ENCODE results near the gene RBM6.

RBM6 gene

DNA sequence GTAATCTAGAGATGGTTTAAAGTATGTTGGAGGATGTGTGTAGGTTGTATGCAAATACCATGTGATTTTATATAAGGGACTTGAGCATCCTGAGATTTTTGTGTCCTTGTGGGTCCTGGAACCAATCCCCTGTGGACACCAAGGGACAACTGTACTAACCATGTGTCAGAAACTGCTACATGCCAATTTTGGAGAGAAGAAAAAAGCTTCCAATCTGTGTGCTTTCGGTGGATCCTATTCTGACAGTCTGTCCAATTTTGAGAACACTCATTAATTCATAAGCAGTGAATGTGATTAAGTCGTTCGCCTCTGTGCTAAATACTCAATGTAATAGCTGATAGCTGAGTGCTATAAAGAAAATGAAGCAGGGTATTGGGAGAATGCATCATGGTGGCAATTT, 61.6 kb downstream of the RBM6 start:
- H3K14ac ChIP-seq (ENCODE audit: low read length) = no peak overlapping the region
- peaks cover 5 to 6% of the 10 kb centered on the region in 2 experiments for H3K4me1 ChIP-seq (ENCODE audit: control insufficient read depth in 1 of 2, insufficient read depth in 2 of 2, low read length in 2 of 2)
- no peak overlapping the region for H2BK120ac ChIP-seq (ENCODE audit: insufficient read depth, low read length, poor library complexity)
- peaks cover 2 to 7% of the 10 kb centered on the region in 2 experiments for H3K36me3 ChIP-seq (ENCODE audit: control insufficient read depth in 1 of 2, insufficient read depth in 2 of 2, low read length in 2 of 2)
- H2AFZ ChIP-seq (ENCODE audit: insufficient read depth, low read length, poor library complexity) = no peak overlapping the region
- no peak overlapping the region for H3K4me2 ChIP-seq (ENCODE audit: low read length)
- no peak overlapping the region for H3K23ac ChIP-seq (ENCODE audit: low read length)
- no peak overlapping the region for H3K4ac ChIP-seq (ENCODE audit: low read depth, low read length)
- no peak overlapping the region for H3K18ac ChIP-seq (ENCODE audit: low read length)
- H3K79me1 ChIP-seq (ENCODE audit: low read length) = no peaks in the 10 kb centered on the region
- H3K9me3 ChIP-seq (ENCODE audit: insufficient read depth, low read depth, low read length) = no peaks in the 10 kb centered on the region
- no peak overlapping the region for H2BK12ac ChIP-seq (ENCODE audit: low read length)
- no peak overlapping the region for H3K27ac ChIP-seq (ENCODE audit: low read depth, low read length)
- H3K79me2 ChIP-seq (ENCODE audit: control insufficient read depth, insufficient read depth, low read length, poor library complexity) = no peaks in the 10 kb centered on the region
- H2BK5ac ChIP-seq (ENCODE audit: low read depth, low read length, poor library complexity) = no peak overlapping the region
- DNase-seq = no peak
- no peaks in the 10 kb centered on the region for H3K27me3 ChIP-seq (ENCODE audit: insufficient read depth, low read length)
- no peak overlapping the region for H4K8ac ChIP-seq (ENCODE audit: low read depth, low read length)
- no peak overlapping the region for H4K91ac ChIP-seq (ENCODE audit: low read depth, low read length)
- H4K12ac ChIP-seq (ENCODE audit: low read depth, low read length) = no peak overlapping the region
- no peak overlapping the region for H2AK5ac ChIP-seq (ENCODE audit: low read length)
- no peak overlapping the region for H3K4me3 ChIP-seq (ENCODE audit: low read depth, low read length)
- WGBS (ENCODE audit: extremely low coverage, insufficient coverage, insufficient read length) = no CpG with 5 or more reads among the region's 3 CpGs
- no peak overlapping the region for H3K9ac ChIP-seq (ENCODE audit: low read length)

DNA sequence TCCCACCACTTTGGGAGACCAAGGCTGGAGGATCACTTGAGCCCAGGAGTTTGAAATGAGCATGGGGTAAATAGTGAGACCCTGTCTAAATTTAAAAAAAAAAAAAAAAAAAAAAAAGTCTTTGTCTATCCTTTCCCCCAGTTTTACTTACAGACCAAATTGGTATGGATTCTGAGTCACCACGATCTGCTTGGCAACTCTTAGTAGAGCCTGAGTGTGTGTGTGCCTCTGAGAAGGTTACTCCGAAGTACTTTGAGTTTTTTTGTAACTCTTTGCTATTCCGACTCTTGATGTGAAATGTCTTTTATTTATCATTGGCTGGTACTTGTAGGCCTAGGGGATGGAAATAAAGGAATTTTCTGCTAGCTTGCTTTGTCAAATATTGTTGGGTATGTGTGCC, 63.3 kb downstream of the RBM6 start:
- WGBS (ENCODE audit: extremely low coverage, insufficient coverage, insufficient read length) = no CpG with 5 or more reads among the region's 3 CpGs
- Histone ChIP-seq H2AK5ac (ENCODE audit: low read length) (no peak overlapping the region), H3K27ac (ENCODE audit: low read depth, low read length) (no peak overlapping the region), H3K23ac (ENCODE audit: low read length) (no peak overlapping the region), H3K4ac (ENCODE audit: low read depth, low read length) (no peak overlapping the region), H3K27me3 (ENCODE audit: insufficient read depth, low read length) (no peaks in the 10 kb centered on the region), H2BK5ac (ENCODE audit: low read depth, low read length, poor library complexity) (no peak overlapping the region), H4K12ac (ENCODE audit: low read depth, low read length) (no peak overlapping the region), H3K9ac (ENCODE audit: low read length) (no peak overlapping the region), H2BK120ac (ENCODE audit: insufficient read depth, low read length, poor library complexity) (no peak overlapping the region), H3K18ac (ENCODE audit: low read length) (no peak overlapping the region), H2BK12ac (ENCODE audit: low read length) (no peak overlapping the region), H3K4me1 (ENCODE audit: control insufficient read depth in 1 of 2, insufficient read depth in 2 of 2, low read length in 2 of 2) (peaks cover 5% of the 10 kb centered on the region in 2 experiments), H4K8ac (ENCODE audit: low read depth, low read length) (no peak overlapping the region), H3K9me3 (ENCODE audit: insufficient read depth, low read depth, low read length) (no peaks in the 10 kb centered on the region), H3K14ac (ENCODE audit: low read length) (no peak overlapping the region), H2AFZ (ENCODE audit: insufficient read depth, low read length, poor library complexity) (no peak overlapping the region), H4K91ac (ENCODE audit: low read depth, low read length) (no peak overlapping the region), H3K36me3 (ENCODE audit: control insufficient read depth in 1 of 2, insufficient read depth in 2 of 2, low read length in 2 of 2) (peaks cover 5 to 9% of the 10 kb centered on the region in 2 experiments), H3K4me2 (ENCODE audit: low read length) (no peak overlapping the region), H3K79me2 (ENCODE audit: control insufficient read depth, insufficient read depth, low read length, poor library complexity) (no peaks in the 10 kb centered on the region), H3K79me1 (ENCODE audit: low read length) (no peaks in the 10 kb centered on the region), H3K4me3 (ENCODE audit: low read depth, low read length) (no peak overlapping the region)
- DNase-seq = no peak

DNA sequence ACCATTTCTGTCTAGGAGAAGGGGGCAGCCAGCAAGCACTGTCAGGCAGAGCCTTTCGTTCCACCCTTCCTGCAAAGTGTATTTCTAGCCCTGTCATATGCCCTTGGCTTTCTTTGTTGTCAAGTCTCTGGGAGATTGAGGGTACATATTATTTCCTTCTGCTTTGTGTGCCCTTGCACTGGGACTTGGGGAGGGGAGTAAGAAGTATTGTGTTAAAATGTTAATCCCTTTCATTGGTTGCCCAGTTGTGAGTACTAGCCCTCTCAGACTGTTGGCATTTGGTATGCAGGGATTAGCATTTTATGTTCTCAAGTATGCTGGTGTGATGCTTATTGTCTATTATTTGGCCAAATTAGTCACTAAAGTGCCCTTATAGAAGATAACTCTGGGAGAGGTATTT, 63.9 kb downstream of the RBM6 start:
- Histone ChIP-seq H2AK5ac (ENCODE audit: low read length) (no peak overlapping the region), H3K4me3 (ENCODE audit: low read depth, low read length) (no peak overlapping the region), H2BK5ac (ENCODE audit: low read depth, low read length, poor library complexity) (no peak overlapping the region), H4K8ac (ENCODE audit: low read depth, low read length) (no peak overlapping the region), H3K36me3 (ENCODE audit: control insufficient read depth in 1 of 2, insufficient read depth in 2 of 2, low read length in 2 of 2) (peaks cover 7 to 12% of the 10 kb centered on the region in 2 experiments), H3K9ac (ENCODE audit: low read length) (no peak overlapping the region), H2BK120ac (ENCODE audit: insufficient read depth, low read length, poor library complexity) (no peak overlapping the region), H3K4ac (ENCODE audit: low read depth, low read length) (no peak overlapping the region), H3K4me2 (ENCODE audit: low read length) (no peak overlapping the region), H3K4me1 (ENCODE audit: control insufficient read depth in 1 of 2, insufficient read depth in 2 of 2, low read length in 2 of 2) (peaks cover 2 to 3% of the 10 kb centered on the region in 2 experiments), H3K27me3 (ENCODE audit: insufficient read depth, low read length) (no peaks in the 10 kb centered on the region), H3K18ac (ENCODE audit: low read length) (no peak overlapping the region), H4K12ac (ENCODE audit: low read depth, low read length) (no peak overlapping the region), H3K9me3 (ENCODE audit: insufficient read depth, low read depth, low read length) (no peaks in the 10 kb centered on the region), H3K14ac (ENCODE audit: low read length) (no peak overlapping the region), H3K27ac (ENCODE audit: low read depth, low read length) (no peak overlapping the region), H3K79me1 (ENCODE audit: low read length) (no peaks in the 10 kb centered on the region), H4K91ac (ENCODE audit: low read depth, low read length) (no peak overlapping the region), H3K79me2 (ENCODE audit: control insufficient read depth, insufficient read depth, low read length, poor library complexity) (no peaks in the 10 kb centered on the region), H2AFZ (ENCODE audit: insufficient read depth, low read length, poor library complexity) (no peak overlapping the region), H3K23ac (ENCODE audit: low read length) (no peak overlapping the region), H2BK12ac (ENCODE audit: low read length) (no peak overlapping the region)
- no peak for DNase-seq
- no CpG with 5 or more reads among the region's 1 CpG for WGBS (ENCODE audit: extremely low coverage, insufficient coverage, insufficient read length)

DNA sequence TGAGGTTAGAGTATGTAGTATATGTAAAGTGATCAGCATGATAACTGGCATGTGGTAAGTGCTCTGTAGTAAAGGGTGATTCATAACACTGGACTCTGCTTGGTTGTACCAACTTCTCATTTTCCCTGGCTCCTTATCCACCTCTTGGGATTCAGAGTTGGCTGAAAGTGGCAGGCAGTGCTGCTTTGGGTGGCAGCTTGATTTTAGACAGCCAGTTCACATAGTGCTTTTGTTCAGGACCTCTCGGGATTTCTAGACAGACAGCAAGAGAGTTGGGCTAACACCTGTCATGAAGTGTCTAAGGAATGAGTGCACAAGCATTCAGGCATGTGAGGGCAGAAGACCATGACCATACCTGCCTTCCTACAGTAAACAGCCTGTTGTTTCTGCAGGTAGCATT, 69.0 kb downstream of the RBM6 start:
- H3K4me3 ChIP-seq (ENCODE audit: low read depth, low read length) = no peak overlapping the region
- H3K4me1 ChIP-seq (ENCODE audit: control insufficient read depth in 1 of 2, insufficient read depth in 2 of 2, low read length in 2 of 2) = no peaks in the 10 kb centered on the region
- H3K18ac ChIP-seq (ENCODE audit: low read length) = no peak overlapping the region
- peaks cover 5 to 12% of the 10 kb centered on the region in 2 experiments for H3K36me3 ChIP-seq (ENCODE audit: control insufficient read depth in 1 of 2, insufficient read depth in 2 of 2, low read length in 2 of 2)
- no peak overlapping the region for H3K14ac ChIP-seq (ENCODE audit: low read length)
- no peak overlapping the region for H4K12ac ChIP-seq (ENCODE audit: low read depth, low read length)
- no peak overlapping the region for H2BK12ac ChIP-seq (ENCODE audit: low read length)
- no peak overlapping the region for H3K23ac ChIP-seq (ENCODE audit: low read length)
- H3K4ac ChIP-seq (ENCODE audit: low read depth, low read length) = no peak overlapping the region
- H3K9me3 ChIP-seq (ENCODE audit: insufficient read depth, low read depth, low read length) = no peaks in the 10 kb centered on the region
- no peaks in the 10 kb centered on the region for H3K79me1 ChIP-seq (ENCODE audit: low read length)
- no peak overlapping the region for H2BK120ac ChIP-seq (ENCODE audit: insufficient read depth, low read length, poor library complexity)
- no peaks in the 10 kb centered on the region for H3K79me2 ChIP-seq (ENCODE audit: control insufficient read depth, insufficient read depth, low read length, poor library complexity)
- no peak overlapping the region for H2BK5ac ChIP-seq (ENCODE audit: low read depth, low read length, poor library complexity)
- peak; percentile 53 to 77 for DNase-seq
- H4K91ac ChIP-seq (ENCODE audit: low read depth, low read length) = no peak overlapping the region
- no peak overlapping the region for H4K8ac ChIP-seq (ENCODE audit: low read depth, low read length)
- no CpG with 5 or more reads among the region's 1 CpG for WGBS (ENCODE audit: extremely low coverage, insufficient coverage, insufficient read length)
- no peak overlapping the region for H2AFZ ChIP-seq (ENCODE audit: insufficient read depth, low read length, poor library complexity)
- no peak overlapping the region for H2AK5ac ChIP-seq (ENCODE audit: low read length)
- H3K27ac ChIP-seq (ENCODE audit: low read depth, low read length) = no peak overlapping the region
- no peak overlapping the region for H3K9ac ChIP-seq (ENCODE audit: low read length)
- no peak overlapping the region for H3K4me2 ChIP-seq (ENCODE audit: low read length)
- no peaks in the 10 kb centered on the region for H3K27me3 ChIP-seq (ENCODE audit: insufficient read depth, low read length)
